GM18508 (cell line): ENCODE measurements around the gene KCNMA1.

Source experiments
- ATAC-seq: cut with Tn5 transposase; IDR thresholded peaks from one replicate; pipeline ENCODE4 v1.9.1; 2021; ENCODE audit warnings: moderate number of reproducible peaks; ENCODE audit not compliant: insufficient read depth, unreplicated experiment

Gene KCNMA1

GRCh38 chr10:76829724-76830123 lies 807.9 kb downstream of the KCNMA1 start:
- ATAC-seq, result no peak
